ELF-1 (cell line): Measurements from ENCODE around the gene TEAD3.
"Not testable (repeated sequence)": the region's sequence is repeated elsewhere in the genome, so short reads cannot be mapped to it uniquely, and the experiment has no call there.

ENCODE experiments used
- DNase-seq: peaks from one replicate; pipeline ENCODE4 v3.0.0-alpha.2; 2016; ENCODE audit warnings: low read depth, low spot score

The TEAD3 gene

GRCh38 chr6:35496841-35497570, at the start of gene TEAD3:
Gene TEAD3, minus strand, starts transcription at chr6:35497079.
- peak; percentile 67 for DNase-seq

GRCh38 chr6:35544769-35545361, 48.0 kb upstream of the TEAD3 start:
- DNase-seq = peak; percentile 88

GRCh38 chr6:35543459-35544193, 46.7 kb upstream of the TEAD3 start:
- DNase-seq = peak; percentile 69

- DNase-seq = no peak
Measured at GRCh38 chr6:35541836-35542235, 45.0 kb upstream of the TEAD3 start.

- no peak for DNase-seq
Measured at GRCh38 chr6:35539223-35539622, 42.3 kb upstream of the TEAD3 start.

- DNase-seq = not testable (repeated sequence)
Measured at GRCh38 chr6:35535847-35536246, 39.0 kb upstream of the TEAD3 start.

- DNase-seq = peak; percentile 74
Measured at GRCh38 chr6:35534407-35535170, 37.7 kb upstream of the TEAD3 start.

- DNase-seq = no peak
Measured at GRCh38 chr6:35533981-35534380, 37.1 kb upstream of the TEAD3 start.

GRCh38 chr6:35532126-35532525, 35.2 kb upstream of the TEAD3 start:
- no peak for DNase-seq

GRCh38 chr6:35524380-35525020, 27.6 kb upstream of the TEAD3 start:
- DNase-seq = no peak

GRCh38 chr6:35522660-35523658, 26.1 kb upstream of the TEAD3 start:
- peak; percentile 88 for DNase-seq

GRCh38 chr6:35522151-35522550, 25.3 kb upstream of the TEAD3 start:
- DNase-seq = no peak

- no peak for DNase-seq
Measured at GRCh38 chr6:35521235-35521634, 24.4 kb upstream of the TEAD3 start.

- DNase-seq = peak; percentile 81
Measured at GRCh38 chr6:35519313-35520015, 22.6 kb upstream of the TEAD3 start.

GRCh38 chr6:35518566-35519312, 21.9 kb upstream of the TEAD3 start:
- peak; percentile 37 for DNase-seq

GRCh38 chr6:35517978-35518377, 21.1 kb upstream of the TEAD3 start:
- not testable (repeated sequence) for DNase-seq

- DNase-seq = no peak
Measured at GRCh38 chr6:35516712-35517111, 19.8 kb upstream of the TEAD3 start.

GRCh38 chr6:35515939-35516338, 19.1 kb upstream of the TEAD3 start:
- DNase-seq = not testable (repeated sequence)

GRCh38 chr6:35514587-35514986, 17.7 kb upstream of the TEAD3 start:
- no peak for DNase-seq
